SU-DHL-6 (cell line): ENCODE data around the gene NXPH4.

Experiments
- H2AFZ ChIP-seq: fragments of 200-600 bp; sonication (generic); 2 replicates; pipeline ENCODE4 v1.6.1; 2014; ENCODE audit warnings: low read depth, mild to moderate bottlenecking, moderate library complexity, mixed read lengths, antibody characterized with exemption, low read length; ENCODE audit not compliant: severe bottlenecking
- H3F3A ChIP-seq: fragments of 200-600 bp; shearing (Covaris generic); 2 replicates; pipeline ENCODE4 v1.6.0; 2016; ENCODE audit warnings: antibody characterized with exemption, mild to moderate bottlenecking; ENCODE audit not compliant: insufficient read depth
- H3K27ac ChIP-seq: fragments of 200-600 bp; sonication (generic); 2 replicates; pipeline ENCODE4 v1.5.1; 2016; ENCODE audit warnings: low read depth, mild to moderate bottlenecking, low read length, moderate library complexity, mixed read lengths
- H3K27me3 ChIP-seq: fragments of 200-600 bp; sonication (generic), shearing (Covaris generic); 2 replicates; pipeline ENCODE4 v1.6.0; 2014; ENCODE audit warnings: mild to moderate bottlenecking, low read length
- H3K36me3 ChIP-seq: fragments of 200-600 bp; sonication (generic); 2 replicates; pipeline ENCODE4 v1.6.1; 2014; ENCODE audit warnings: mild to moderate bottlenecking, low read length, mixed read lengths
- H3K4me2 ChIP-seq: fragments of 300-600, 200-600 bp; shearing (Covaris generic), sonication (generic); 2 replicates; pipeline ENCODE4 v1.6.0; 2014; ENCODE audit warnings: low read length, low read depth, mild to moderate bottlenecking; ENCODE audit not compliant: poor library complexity, severe bottlenecking
- H3K4me3 ChIP-seq: fragments of 200-600 bp; sonication (generic); 2 replicates; pipeline ENCODE4 v1.5.1; 2014; ENCODE audit warnings: antibody characterized with exemption, low read length, mild to moderate bottlenecking, mixed read lengths; ENCODE audit not compliant: insufficient read depth, poor library complexity, severe bottlenecking
- H3K79me2 ChIP-seq: fragments of 200-600 bp; sonication (generic); 2 replicates; pipeline ENCODE4 v1.6.1; 2014; ENCODE audit warnings: mild to moderate bottlenecking, low read length, moderate library complexity; ENCODE audit not compliant: insufficient read depth
- H3K9ac ChIP-seq: fragments of 200-600 bp; sonication (generic); 2 replicates; pipeline ENCODE4 v1.7.0; 2014; ENCODE audit warnings: mild to moderate bottlenecking, low read length
- H3K9me2 ChIP-seq: fragments of 200-600 bp; sonication (generic); replicated peaks from 2 replicates; pipeline ENCODE4 v1.6.1; 2014; ENCODE audit warnings: low read length; ENCODE audit not compliant: insufficient read depth
- H3K9me3 ChIP-seq: fragments of 200-600 bp; sonication (generic); 2 replicates; pipeline ENCODE4 v1.6.1; 2014; ENCODE audit warnings: low read length, mixed read lengths; ENCODE audit not compliant: insufficient read depth
- H4K20me1 ChIP-seq: fragments of 200-600 bp; sonication (generic); 2 replicates; pipeline ENCODE4 v1.6.1; 2014; ENCODE audit warnings: low read depth, mild to moderate bottlenecking, antibody characterized with exemption, low read length, moderate library complexity, mixed read lengths
- CTCF ChIP-seq: fragments of 200-600 bp; sonication (generic); IDR thresholded peaks from one replicate; pipeline ENCODE4 v1.5.1; 2017; ENCODE audit warnings: antibody characterized with exemption, mild to moderate bottlenecking, low read length, moderate library complexity; ENCODE audit not compliant: insufficient read depth, poor library complexity, severe bottlenecking
- EZH2phosphoT487 ChIP-seq: fragments of 200-600 bp; sonication (generic), shearing (Covaris generic); conservative IDR thresholded peaks from 2 replicates; pipeline ENCODE4 v1.6.1; 2018; ENCODE audit warnings: mild to moderate bottlenecking, antibody characterized with exemption, low read length, moderate library complexity, mixed read lengths

Gene NXPH4

GRCh38 chr12:57200497-57200896 is 16.1 kb upstream of the NXPH4 start:
- no peak overlapping the region for H3K4me3 ChIP-seq
- H3K27ac ChIP-seq: no peak overlapping the region
- no peaks in the 10 kb centered on the region for H3K9me3 ChIP-seq
- H3K27me3 ChIP-seq: no peaks in the 10 kb centered on the region
- H4K20me1 ChIP-seq: no peaks in the 10 kb centered on the region
- H3K36me3 ChIP-seq: no peaks in the 10 kb centered on the region
- H3K4me2 ChIP-seq: no peak overlapping the region
- TF ChIP-seq EZH2phosphoT487: no peak
- TF ChIP-seq CTCF: no peak
- no peaks in the 10 kb centered on the region for H3F3A ChIP-seq
- H3K79me2 ChIP-seq: no peaks in the 10 kb centered on the region
- H2AFZ ChIP-seq: no peak overlapping the region
- no peaks in the 10 kb centered on the region for H3K9me2 ChIP-seq
- no peak overlapping the region for H3K9ac ChIP-seq

DNA sequence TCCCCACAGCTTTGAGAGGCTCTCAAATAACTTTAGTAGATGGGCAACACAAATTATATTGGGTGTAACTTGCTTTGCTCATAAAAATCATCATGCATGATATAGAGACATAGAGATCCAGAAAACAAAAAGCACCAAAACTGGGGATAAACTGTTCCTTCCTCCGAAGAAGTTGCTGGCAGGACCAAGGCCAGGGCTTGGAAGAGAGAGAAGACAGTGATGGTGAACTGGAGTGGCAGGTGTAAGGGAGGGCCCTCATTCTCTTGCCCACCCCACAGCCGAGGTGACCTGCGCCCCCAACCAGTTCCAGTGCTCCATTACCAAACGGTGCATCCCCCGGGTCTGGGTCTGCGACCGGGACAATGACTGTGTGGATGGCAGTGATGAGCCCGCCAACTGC is 15.4 kb upstream of the NXPH4 start:
- Histone ChIP-seq H2AFZ (no peak overlapping the region), H3K9me2 (no peaks in the 10 kb centered on the region), H3K9me3 (no peaks in the 10 kb centered on the region), H3K36me3 (no peaks in the 10 kb centered on the region), H3K4me2 (no peak overlapping the region), H3K79me2 (no peaks in the 10 kb centered on the region), H4K20me1 (no peaks in the 10 kb centered on the region), H3F3A (no peaks in the 10 kb centered on the region), H3K9ac (no peak overlapping the region), H3K27me3 (no peaks in the 10 kb centered on the region), H3K4me3 (no peak overlapping the region), H3K27ac (no peak overlapping the region)
- TF ChIP-seq CTCF (no peak), EZH2phosphoT487 (no peak)

DNA sequence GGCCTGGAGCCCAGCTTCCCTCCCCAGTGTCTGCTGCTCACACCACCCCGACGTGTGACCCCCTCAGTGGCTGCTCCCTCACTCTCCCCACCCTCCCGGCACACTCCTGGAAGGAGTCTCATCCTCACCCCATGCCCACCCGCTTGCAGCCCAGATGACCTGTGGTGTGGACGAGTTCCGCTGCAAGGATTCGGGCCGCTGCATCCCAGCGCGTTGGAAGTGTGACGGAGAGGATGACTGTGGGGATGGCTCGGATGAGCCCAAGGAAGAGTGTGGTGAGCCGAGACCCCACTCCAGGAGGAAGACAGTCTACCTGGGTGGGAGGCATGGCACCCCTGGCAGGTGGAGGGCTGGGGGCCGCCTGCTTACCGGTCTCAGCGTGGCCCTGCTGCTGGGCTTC is 15.0 kb upstream of the NXPH4 start:
- H3K27me3 ChIP-seq: no peaks in the 10 kb centered on the region
- no peaks in the 10 kb centered on the region for H3K36me3 ChIP-seq
- H3K4me3 ChIP-seq: no peak overlapping the region
- no peak overlapping the region for H3K4me2 ChIP-seq
- TF ChIP-seq EZH2phosphoT487: no peak
- no peak for TF ChIP-seq CTCF
- no peaks in the 10 kb centered on the region for H3K9me3 ChIP-seq
- H3K9me2 ChIP-seq: no peaks in the 10 kb centered on the region
- no peak overlapping the region for H3K9ac ChIP-seq
- H3K27ac ChIP-seq: no peak overlapping the region
- H3K79me2 ChIP-seq: no peaks in the 10 kb centered on the region
- H3F3A ChIP-seq: no peaks in the 10 kb centered on the region
- H4K20me1 ChIP-seq: no peaks in the 10 kb centered on the region
- H2AFZ ChIP-seq: no peak overlapping the region

DNA sequence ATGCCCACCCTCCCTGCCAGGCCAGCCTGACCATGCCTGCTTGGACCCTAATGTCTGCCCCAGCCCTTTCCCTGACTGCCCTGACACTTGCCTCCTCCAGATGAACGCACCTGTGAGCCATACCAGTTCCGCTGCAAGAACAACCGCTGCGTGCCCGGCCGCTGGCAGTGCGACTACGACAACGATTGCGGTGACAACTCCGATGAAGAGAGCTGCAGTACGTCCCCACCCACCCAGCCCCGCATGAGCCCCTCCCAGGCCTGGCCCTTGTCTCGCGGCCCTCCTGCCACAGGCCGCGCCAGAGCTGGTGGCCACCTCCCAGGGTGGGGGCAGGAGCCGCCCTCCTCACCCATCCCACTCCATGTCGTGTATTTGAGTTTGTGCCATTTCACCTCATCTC is 14.3 kb upstream of the NXPH4 start:
- no peak overlapping the region for H3K27ac ChIP-seq
- no peaks in the 10 kb centered on the region for H3K9me3 ChIP-seq
- no peaks in the 10 kb centered on the region for H3K27me3 ChIP-seq
- H3F3A ChIP-seq: no peaks in the 10 kb centered on the region
- TF ChIP-seq CTCF (no peak), EZH2phosphoT487 (no peak)
- H3K4me2 ChIP-seq: no peak overlapping the region
- H3K4me3 ChIP-seq: no peak overlapping the region
- H3K9ac ChIP-seq: no peak overlapping the region
- H4K20me1 ChIP-seq: no peaks in the 10 kb centered on the region
- H3K9me2 ChIP-seq: no peaks in the 10 kb centered on the region
- H3K79me2 ChIP-seq: no peaks in the 10 kb centered on the region
- H3K36me3 ChIP-seq: no peaks in the 10 kb centered on the region
- no peak overlapping the region for H2AFZ ChIP-seq
